Lower lobe of right lung (tissue), 2 donors: Measurements from ENCODE around the gene ALX3. TPM values are rescaled to one million over a fixed set of nuclear protein-coding genes. Genes with fewer than 3 reads are reported as not detected.

Experiments used
- ATAC-seq, 2 donors: fragments of 200-7000 bp; cut with Tn5 transposase; one replicate each; pipeline ENCODE4 v1.9.1; 2020 to 2022; ENCODE audit warnings: mild to moderate bottlenecking in 2 of 2, moderate library complexity in 2 of 2
- DNase-seq: peaks from one replicate; pipeline ENCODE4 v3.0.0-alpha.2; 2020
- H3K27ac ChIP-seq: fragments of 200-600 bp; one replicate; pipeline ENCODE4 v1.8.0; 2022
- H3K27me3 ChIP-seq: fragments of 200-600 bp; one replicate; pipeline ENCODE4 v1.8.0; 2022; ENCODE audit warnings: low read depth
- H3K36me3 ChIP-seq: fragments of 200-600 bp; one replicate; pipeline ENCODE4 v1.8.0; 2022; ENCODE audit warnings: mild to moderate bottlenecking
- H3K4me1 ChIP-seq: fragments of 200-600 bp; one replicate; pipeline ENCODE4 v1.8.0; 2022
- H3K4me3 ChIP-seq: fragments of 200-600 bp; one replicate; pipeline ENCODE4 v1.8.0; 2022; ENCODE audit warnings: mild to moderate bottlenecking
- H3K9me3 ChIP-seq: fragments of 200-600 bp; one replicate; pipeline ENCODE4 v1.8.0; 2022
- CTCF ChIP-seq: fragments of 200-600 bp; IDR thresholded peaks from one replicate; pipeline ENCODE4 v1.8.0; 2022; ENCODE audit warnings: antibody characterized with exemption, mild to moderate bottlenecking
- intact Hi-C: fragments of 100-400 bp; cut with DNase I; formaldehyde crosslinking; loops from one replicate; pipeline ENCODE4 v1.11.0; 2022
- total RNA-seq: library from RNA; stranded (reverse); fragmentation: NEBNext Ultra II Directional; extraction: Animal tissue kit (Norgen Biotek cat#: 25700); gene quantifications from one replicate; pipeline ENCODE4 v1.2.1, GENCODE V29; 2021
- donor health status: DM: no; HTN: yes; CAD: no; lungs with severe emphysema.

The ALX3 gene
- total RNA-seq, 1 donor from 2014 or later: not detected

- Histone ChIP-seq H3K4me3 (no peak overlapping the region), H3K27ac (no peak overlapping the region), H3K27me3 (no peaks in the 10 kb centered on the region), H3K4me1 (peaks cover 3% of the 10 kb centered on the region), H3K36me3 (peaks cover 60% of the 10 kb centered on the region), H3K9me3 (no peaks in the 10 kb centered on the region)
- intact Hi-C loops: no loop called here
- ATAC-seq (peak; percentile 23 to 64), DNase-seq (peak; percentile 62)
- TF ChIP-seq CTCF: no peak
Observed at GRCh38 chr1:110057963-110058518, 12.4 kb downstream of the ALX3 start.

- H3K9me3 ChIP-seq: no peaks in the 10 kb centered on the region
- peaks cover 72% of the 10 kb centered on the region for H3K36me3 ChIP-seq
- H3K4me3 ChIP-seq: no peak overlapping the region
- intact Hi-C loops: no loop called here
- DNase-seq (no peak), ATAC-seq (no peak)
- no peaks in the 10 kb centered on the region for H3K27me3 ChIP-seq
- no peak for TF ChIP-seq CTCF
- peaks cover 3% of the 10 kb centered on the region for H3K4me1 ChIP-seq
- H3K27ac ChIP-seq: no peak overlapping the region
Observed at GRCh38 chr1:110056776-110057175, 13.7 kb downstream of the ALX3 start.

GRCh38 chr1:110056285-110056683 is 14.2 kb downstream of the ALX3 start:
- Histone ChIP-seq H3K27ac (no peak overlapping the region), H3K4me1 (peaks cover 3% of the 10 kb centered on the region), H3K27me3 (no peaks in the 10 kb centered on the region), H3K4me3 (no peak overlapping the region), H3K36me3 (peaks cover 77% of the 10 kb centered on the region), H3K9me3 (no peaks in the 10 kb centered on the region)
- no peak for ATAC-seq
- no peak for TF ChIP-seq CTCF
- DNase-seq: no peak
- intact Hi-C loops: no loop called here

- no peak for DNase-seq
- no peak overlapping the region for H3K4me3 ChIP-seq
- no peak for ATAC-seq
- H3K27me3 ChIP-seq: no peaks in the 10 kb centered on the region
- intact Hi-C loops: no loop called here
- no peak overlapping the region for H3K27ac ChIP-seq
- no peak for TF ChIP-seq CTCF
- peaks cover 3% of the 10 kb centered on the region for H3K4me1 ChIP-seq
- peaks cover 83% of the 10 kb centered on the region for H3K36me3 ChIP-seq
- no peaks in the 10 kb centered on the region for H3K9me3 ChIP-seq
Observed at GRCh38 chr1:110055493-110056284, 14.8 kb downstream of the ALX3 start.

GRCh38 chr1:110053552-110054428 is 16.7 kb downstream of the ALX3 start:
- H3K27ac ChIP-seq: no peak overlapping the region
- no peak overlapping the region for H3K4me3 ChIP-seq
- ATAC-seq: peak; percentile 70 to 75
- peaks cover 100% of the 10 kb centered on the region for H3K36me3 ChIP-seq
- H3K4me1 ChIP-seq: peaks cover 15% of the 10 kb centered on the region
- intact Hi-C loops: no loop called here
- no peaks in the 10 kb centered on the region for H3K9me3 ChIP-seq
- peak; percentile 91 for TF ChIP-seq CTCF
- peak; percentile 75 for DNase-seq
- no peaks in the 10 kb centered on the region for H3K27me3 ChIP-seq
